Measurements from ENCODE around the gene UBN2. TPM values are rescaled to one million over a fixed set of nuclear protein-coding genes. Genes with fewer than 3 reads are reported as not detected.

Gene UBN2
- total RNA-seq, 2 donors from 2014 or later, result 45.3 to 48.8 TPM

- H3K27me3 Mint-ChIP-seq (ENCODE audit: insufficient read depth), result no peaks in the 10 kb centered on the region
- Histone ChIP-seq H3K36me3 (ENCODE audit: control insufficient read depth, insufficient read depth, low read length) (no peaks in the 10 kb centered on the region), H3K27me3 (ENCODE audit: control insufficient read depth, insufficient read depth, low read length, poor library complexity, severe bottlenecking) (no peaks in the 10 kb centered on the region), H3K4me1 (ENCODE audit: control insufficient read depth, insufficient read depth, low read length) (no peaks in the 10 kb centered on the region), H3K9ac (ENCODE audit: extremely low read depth, low read length, poor library complexity, severe bottlenecking) (no peak overlapping the region), H3K27ac (ENCODE audit: low read depth, low read length) (no peak overlapping the region), H3K4me3 (ENCODE audit: low read length) (peak overlapping the region; percentile 99), H3K9me3 (ENCODE audit: control insufficient read depth, low read length) (peaks cover 10% of the 10 kb centered on the region)
- TF ChIP-seq, protein P1, sequence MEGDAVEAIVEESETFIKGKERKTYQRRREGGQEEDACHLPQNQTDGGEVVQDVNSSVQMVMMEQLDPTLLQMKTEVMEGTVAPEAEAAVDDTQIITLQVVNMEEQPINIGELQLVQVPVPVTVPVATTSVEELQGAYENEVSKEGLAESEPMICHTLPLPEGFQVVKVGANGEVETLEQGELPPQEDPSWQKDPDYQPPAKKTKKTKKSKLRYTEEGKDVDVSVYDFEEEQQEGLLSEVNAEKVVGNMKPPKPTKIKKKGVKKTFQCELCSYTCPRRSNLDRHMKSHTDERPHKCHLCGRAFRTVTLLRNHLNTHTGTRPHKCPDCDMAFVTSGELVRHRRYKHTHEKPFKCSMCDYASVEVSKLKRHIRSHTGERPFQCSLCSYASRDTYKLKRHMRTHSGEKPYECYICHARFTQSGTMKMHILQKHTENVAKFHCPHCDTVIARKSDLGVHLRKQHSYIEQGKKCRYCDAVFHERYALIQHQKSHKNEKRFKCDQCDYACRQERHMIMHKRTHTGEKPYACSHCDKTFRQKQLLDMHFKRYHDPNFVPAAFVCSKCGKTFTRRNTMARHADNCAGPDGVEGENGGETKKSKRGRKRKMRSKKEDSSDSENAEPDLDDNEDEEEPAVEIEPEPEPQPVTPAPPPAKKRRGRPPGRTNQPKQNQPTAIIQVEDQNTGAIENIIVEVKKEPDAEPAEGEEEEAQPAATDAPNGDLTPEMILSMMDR (conservative IDR thresholded peaks at IDR 0.05), result no peak
- 91 to 93% methylated on average over 2 of the region's 2 CpGs for WGBS, 2 experiments (ENCODE audit: insufficient coverage in 1 of 2, insufficient read length in 1 of 2)
- H3K4me1 Mint-ChIP-seq, result peaks cover 5% of the 10 kb centered on the region
- H3K4me3 Mint-ChIP-seq, result peak overlapping the region; percentile 97
- peak overlapping the region; percentile 100 for H3K27ac Mint-ChIP-seq
- H3K36me3 Mint-ChIP-seq (ENCODE audit: low read depth), result peaks cover 6% of the 10 kb centered on the region
- DNase-seq, result no peak
- peaks cover 12% of the 10 kb centered on the region for H3K9me3 Mint-ChIP-seq
These were observed 108.0 kb downstream of the UBN2 start for GRCh38 chr7:139339025-139339424.

- DNase-seq, result no peak
These were observed 108.6 kb downstream of the UBN2 start for GRCh38 chr7:139339698-139340036.

DNA sequence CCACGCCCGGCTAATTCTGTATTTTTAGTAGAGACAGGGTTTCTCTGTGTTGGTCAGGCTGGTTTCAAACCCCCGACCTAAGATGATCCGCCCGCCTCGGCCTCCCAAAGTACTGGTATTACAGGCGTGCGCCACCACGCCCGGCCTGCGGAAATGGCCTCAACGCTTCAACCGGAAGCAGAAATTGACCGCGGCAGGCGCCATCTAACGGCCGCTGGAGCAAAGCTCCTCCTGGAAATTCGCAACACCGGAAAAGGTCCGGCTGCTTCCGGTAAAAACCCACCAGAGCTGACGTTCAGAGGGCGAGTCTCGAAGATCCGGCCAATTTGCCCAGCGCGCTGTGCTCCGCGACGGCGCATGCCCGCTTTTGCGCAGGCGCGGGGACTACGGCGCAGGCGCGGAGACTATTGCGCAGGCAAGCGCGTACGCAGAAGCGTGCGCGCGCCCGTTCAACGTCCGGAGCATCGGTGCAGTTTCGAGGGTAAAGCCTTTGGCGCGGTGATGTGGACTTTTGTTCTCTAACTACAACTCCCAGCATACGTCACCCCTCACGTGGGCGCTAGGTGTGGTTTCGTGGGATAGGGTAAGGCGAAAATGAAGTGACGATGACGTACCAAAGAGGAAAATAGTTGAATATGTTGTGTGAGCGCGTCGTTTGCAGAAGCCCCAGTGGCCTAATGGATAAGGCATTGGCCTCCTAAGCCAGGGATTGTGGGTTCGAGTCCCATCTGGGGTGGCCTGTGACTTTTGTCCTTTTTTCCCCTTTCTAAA is 109.2 kb downstream of the UBN2 start:
- TF ChIP-seq, protein P1 (conservative IDR thresholded peaks at IDR 0.05), result peak; percentile 87
- peak overlapping the region; percentile 97 for H3K4me3 Mint-ChIP-seq

More at GRCh38 chr7:139339698-139340036, 108.6 kb downstream of the UBN2 start:
- Histone ChIP-seq H3K9ac (ENCODE audit: extremely low read depth, low read length, poor library complexity, severe bottlenecking) (peak overlapping the region; percentile 100), H3K27ac (ENCODE audit: low read depth, low read length) (peak overlapping the region; percentile 100), H3K4me1 (ENCODE audit: control insufficient read depth, insufficient read depth, low read length) (no peaks in the 10 kb centered on the region), H3K36me3 (ENCODE audit: control insufficient read depth, insufficient read depth, low read length) (no peaks in the 10 kb centered on the region), H3K4me3 (ENCODE audit: low read length) (peak overlapping the region; percentile 99), H3K27me3 (ENCODE audit: control insufficient read depth, insufficient read depth, low read length, poor library complexity, severe bottlenecking) (no peaks in the 10 kb centered on the region), H3K9me3 (ENCODE audit: control insufficient read depth, low read length) (peaks cover 10% of the 10 kb centered on the region)
- Mint-ChIP-seq H3K4me1 (peaks cover 5% of the 10 kb centered on the region), H3K36me3 (ENCODE audit: low read depth) (peaks cover 11% of the 10 kb centered on the region), H3K4me3 (peak overlapping the region; percentile 97), H3K27ac (peak overlapping the region; percentile 100), H3K27me3 (ENCODE audit: insufficient read depth) (no peaks in the 10 kb centered on the region), H3K9me3 (peaks cover 12% of the 10 kb centered on the region)
- TF ChIP-seq, protein P1 (conservative IDR thresholded peaks at IDR 0.05), result no peak
- WGBS, 2 experiments (ENCODE audit: insufficient coverage in 1 of 2, insufficient read length in 1 of 2), result 94 to 96% methylated on average over 11 to 13 of the region's 13 CpGs

More for the DNA sequence above, 109.2 kb downstream of the UBN2 start:
- peaks cover 12% of the 10 kb centered on the region for H3K9me3 Mint-ChIP-seq
- H3K27ac Mint-ChIP-seq, result peak overlapping the region; percentile 100
- Histone ChIP-seq H3K27me3 (ENCODE audit: control insufficient read depth, insufficient read depth, low read length, poor library complexity, severe bottlenecking) (no peaks in the 10 kb centered on the region), H3K36me3 (ENCODE audit: control insufficient read depth, insufficient read depth, low read length) (peaks cover 4% of the 10 kb centered on the region), H3K9me3 (ENCODE audit: control insufficient read depth, low read length) (peaks cover 10% of the 10 kb centered on the region), H3K9ac (ENCODE audit: extremely low read depth, low read length, poor library complexity, severe bottlenecking) (peak overlapping the region; percentile 100), H3K27ac (ENCODE audit: low read depth, low read length) (peak overlapping the region; percentile 100), H3K4me1 (ENCODE audit: control insufficient read depth, insufficient read depth, low read length) (no peaks in the 10 kb centered on the region), H3K4me3 (ENCODE audit: low read length) (peak overlapping the region; percentile 99)
- peak; percentile 98 for DNase-seq
- WGBS, 2 experiments (ENCODE audit: insufficient coverage in 1 of 2, insufficient read length in 1 of 2), result 3 to 4% methylated on average over 63 to 66 of the region's 66 CpGs
- peaks cover 15% of the 10 kb centered on the region for H3K36me3 Mint-ChIP-seq (ENCODE audit: low read depth)
- no peaks in the 10 kb centered on the region for H3K27me3 Mint-ChIP-seq (ENCODE audit: insufficient read depth)
- H3K4me1 Mint-ChIP-seq, result peaks cover 5% of the 10 kb centered on the region

Data from endodermal cell (in vitro differentiated cells).